HG03175 (cell line): Measurements from ENCODE around the gene CACNA1D.
A peak's percentile ranks its signal among the peaks of the same experiment; 100 is the strongest.

Experiments used
- ATAC-seq: cut with Tn5 transposase; IDR thresholded peaks from one replicate; pipeline ENCODE4 v1.9.1; 2021; ENCODE audit warnings: mild to moderate bottlenecking, moderate library complexity; ENCODE audit not compliant: unreplicated experiment

CACNA1D gene

GRCh38 chr3:53802256-53802880, 308.0 kb downstream of the CACNA1D start:
- ATAC-seq, result no peak

GRCh38 chr3:53803124-53803815, 308.9 kb downstream of the CACNA1D start:
- no peak for ATAC-seq

- ATAC-seq, result no peak
Observed at GRCh38 chr3:53803816-53804695, 309.6 kb downstream of the CACNA1D start.

- peak; percentile 59 for ATAC-seq
Observed at GRCh38 chr3:53804697-53805462, 310.5 kb downstream of the CACNA1D start.

DNA sequence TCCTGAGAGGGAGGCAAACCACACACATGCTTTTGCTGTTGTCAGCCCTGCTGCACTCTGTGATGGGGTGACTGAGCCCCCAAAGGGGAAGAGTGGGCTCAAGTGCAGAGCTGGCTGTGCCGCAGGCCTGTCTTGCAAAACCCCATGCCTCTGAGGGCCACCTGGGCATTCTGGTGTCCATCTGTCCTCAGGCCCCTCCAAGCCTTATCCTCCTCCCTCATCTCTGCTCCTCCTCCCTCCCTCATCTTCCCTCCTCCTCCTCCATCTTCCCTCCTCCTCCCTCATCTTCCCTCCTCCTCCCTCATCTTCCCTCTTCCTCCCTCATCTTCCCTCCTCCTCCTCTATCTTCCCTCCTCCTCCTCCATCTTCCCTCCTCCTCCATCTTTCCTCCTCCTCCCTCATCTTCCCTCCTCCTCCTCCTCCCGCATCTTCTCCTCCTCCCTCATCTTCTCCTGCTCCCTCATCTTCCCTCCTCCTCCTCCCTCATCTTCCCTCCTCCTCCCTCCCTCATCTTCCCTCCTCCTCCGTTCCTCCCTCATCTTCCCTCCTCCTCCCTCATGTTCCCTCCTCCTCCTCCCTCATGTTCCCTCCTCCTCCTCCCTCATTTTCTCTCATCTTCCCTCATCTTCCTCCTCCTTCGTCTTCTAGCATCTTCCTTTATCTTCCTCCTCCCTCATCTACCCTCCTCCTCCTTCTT, 311.2 kb downstream of the CACNA1D start:
- no peak for ATAC-seq

DNA sequence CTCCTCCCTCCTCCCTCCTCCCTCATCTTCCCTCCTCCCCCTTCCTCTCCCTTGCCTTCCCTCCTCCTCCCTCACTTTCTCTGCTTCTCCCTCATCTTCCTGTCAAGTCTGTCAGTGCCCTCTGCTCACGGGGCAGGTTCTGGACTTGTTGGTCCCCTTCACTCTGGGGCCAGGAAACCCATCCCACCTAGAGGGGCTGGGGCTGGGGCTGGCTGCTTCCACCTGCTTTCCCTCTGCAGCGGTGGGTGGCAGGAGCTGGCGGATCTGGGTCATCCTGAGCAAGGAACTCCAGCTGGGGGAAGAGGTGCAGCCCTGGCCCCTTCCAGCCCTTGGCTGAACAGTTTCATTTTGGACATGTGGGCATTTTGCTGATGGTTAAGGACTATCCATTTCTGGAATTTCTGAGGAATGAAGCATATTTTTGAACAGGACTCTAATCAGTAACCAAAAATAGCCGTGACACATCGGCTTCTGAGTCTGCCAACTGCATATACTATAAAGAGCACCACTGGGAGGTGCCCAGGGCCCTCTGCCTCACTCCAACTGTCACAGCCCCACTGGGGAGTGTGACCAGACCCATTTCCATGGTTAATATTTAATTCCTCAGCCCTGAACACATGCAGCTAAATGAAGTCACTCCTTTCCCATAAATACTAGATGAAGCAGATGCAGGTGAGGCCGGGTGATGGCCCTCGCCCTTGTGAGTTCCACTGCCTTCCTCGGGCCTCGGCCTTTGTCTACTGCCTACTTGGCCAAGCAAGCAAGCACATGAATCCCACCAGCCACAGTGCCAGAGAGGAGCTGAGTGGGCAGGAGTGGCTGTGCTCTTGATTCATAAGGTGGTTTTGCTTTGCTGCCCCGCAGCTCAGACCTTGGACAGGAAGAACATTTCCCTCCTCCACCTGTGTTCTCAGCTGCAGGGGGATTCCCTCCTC, 312.0 kb downstream of the CACNA1D start:
- ATAC-seq, result peak; percentile 40

DNA sequence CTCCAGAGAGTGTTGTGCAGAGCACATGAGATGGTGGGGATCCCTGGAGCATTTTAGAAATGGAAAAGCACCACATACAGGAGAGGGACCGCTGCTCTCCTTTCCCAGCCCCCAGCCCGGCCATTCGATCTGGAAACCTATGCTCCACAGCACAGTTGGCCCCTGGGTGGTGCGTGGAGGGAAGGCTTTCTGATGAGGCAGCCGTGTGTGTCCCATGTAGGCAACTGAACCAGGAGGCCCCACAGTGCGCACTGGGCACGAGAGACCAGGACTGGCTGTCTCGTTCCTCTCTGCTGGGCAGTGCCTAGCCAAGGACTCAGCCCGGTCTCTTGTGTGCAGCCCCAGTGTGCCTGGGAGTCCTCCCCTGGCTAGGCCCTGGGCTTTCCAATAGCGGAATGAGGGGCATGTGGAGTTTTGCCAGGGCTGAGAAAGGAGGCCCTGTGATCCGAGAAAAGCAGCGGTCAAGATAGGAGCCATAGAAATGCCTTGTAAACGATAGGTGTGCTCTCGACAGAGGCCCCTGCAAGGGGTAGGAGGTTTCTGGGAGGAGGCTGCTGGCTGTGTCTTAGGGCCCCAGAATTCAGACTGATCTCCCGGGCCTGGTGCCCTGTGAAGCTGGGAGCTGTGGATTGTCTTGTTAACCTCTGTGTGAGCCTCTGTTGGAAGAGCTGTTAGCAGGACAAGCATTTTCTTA, 312.9 kb downstream of the CACNA1D start:
- no peak for ATAC-seq

DNA sequence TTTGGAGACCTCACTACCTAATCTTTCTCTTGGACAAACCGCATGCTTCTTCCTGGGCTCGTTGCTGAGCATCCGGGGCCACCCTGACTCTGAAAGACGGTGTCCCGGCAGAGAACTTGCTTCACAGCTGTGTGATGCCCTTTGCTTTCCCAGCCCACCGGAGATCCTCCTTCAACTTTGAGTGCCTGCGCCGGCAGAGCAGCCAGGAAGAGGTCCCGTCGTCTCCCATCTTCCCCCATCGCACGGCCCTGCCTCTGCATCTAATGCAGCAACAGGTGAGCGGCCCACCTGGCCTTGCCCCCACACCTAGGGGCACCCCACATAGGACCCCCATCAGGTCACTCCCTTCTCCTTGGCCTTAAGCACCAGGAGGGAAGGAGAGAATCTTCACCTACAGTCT, 314.1 kb downstream of the CACNA1D start:
- ATAC-seq, result no peak

DNA sequence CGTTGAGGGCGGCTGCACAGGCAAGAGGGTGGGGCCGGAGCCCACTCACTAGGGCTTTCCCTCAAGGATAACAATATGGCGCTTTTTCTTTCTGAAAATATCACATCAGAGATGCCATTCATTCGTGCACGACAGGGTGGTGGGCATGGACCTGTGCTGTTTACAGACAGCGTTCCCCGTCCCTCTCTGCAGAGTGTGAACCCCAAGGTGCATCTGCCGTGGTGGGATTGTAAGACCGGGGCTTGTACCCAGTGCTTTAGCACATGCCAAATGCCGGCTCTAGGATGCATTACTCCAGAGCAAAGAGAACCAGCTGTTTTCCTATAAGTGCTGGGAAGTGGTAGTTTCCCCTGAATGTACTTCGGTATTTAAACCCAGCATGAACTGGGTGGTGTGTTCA, 314.9 kb downstream of the CACNA1D start:
- ATAC-seq, result no peak

DNA sequence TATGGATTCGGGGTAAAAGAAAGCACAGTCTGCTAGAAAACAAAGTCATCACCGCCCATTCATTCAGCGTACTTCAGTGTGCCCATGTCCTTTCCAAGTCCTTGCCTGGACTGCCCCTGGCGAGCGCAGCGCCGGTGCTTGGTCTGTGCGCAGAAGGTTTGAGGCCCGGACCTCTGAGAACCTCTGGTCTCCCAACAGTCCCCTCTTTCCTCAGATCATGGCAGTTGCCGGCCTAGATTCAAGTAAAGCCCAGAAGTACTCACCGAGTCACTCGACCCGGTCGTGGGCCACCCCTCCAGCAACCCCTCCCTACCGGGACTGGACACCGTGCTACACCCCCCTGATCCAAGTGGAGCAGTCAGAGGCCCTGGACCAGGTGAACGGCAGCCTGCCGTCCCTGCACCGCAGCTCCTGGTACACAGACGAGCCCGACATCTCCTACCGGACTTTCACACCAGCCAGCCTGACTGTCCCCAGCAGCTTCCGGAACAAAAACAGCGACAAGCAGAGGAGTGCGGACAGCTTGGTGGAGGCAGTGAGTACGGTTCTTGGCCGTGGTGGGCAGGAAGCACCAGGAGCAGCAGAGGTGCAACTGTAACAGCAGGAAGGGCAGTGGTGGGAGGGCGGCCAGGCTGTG, 315.5 kb downstream of the CACNA1D start:
- no peak for ATAC-seq

- no peak for ATAC-seq
Observed at GRCh38 chr3:53811143-53811927, 316.9 kb downstream of the CACNA1D start.

DNA sequence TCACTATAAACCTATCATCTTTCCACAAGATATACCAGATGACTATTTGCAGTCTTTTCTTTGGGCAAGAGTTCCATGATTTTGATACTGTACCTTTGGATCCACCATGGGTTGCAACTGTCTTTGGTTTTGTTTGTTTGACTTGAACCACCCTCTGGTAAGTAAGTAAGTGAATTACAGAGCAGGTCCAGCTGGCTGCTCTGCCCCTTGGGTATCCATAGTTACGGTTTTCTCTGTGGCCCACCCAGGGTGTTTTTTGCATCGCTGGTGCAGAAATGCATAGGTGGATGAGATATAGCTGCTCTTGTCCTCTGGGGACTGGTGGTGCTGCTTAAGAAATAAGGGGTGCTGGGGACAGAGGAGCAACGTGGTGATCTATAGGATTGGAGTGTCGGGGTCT, 318.0 kb downstream of the CACNA1D start:
- ATAC-seq, result no peak

GRCh38 chr3:53813229-53813628, 318.8 kb downstream of the CACNA1D start:
- no peak for ATAC-seq

GRCh38 chr3:53813876-53814275, 319.5 kb downstream of the CACNA1D start:
- ATAC-seq, result no peak

DNA sequence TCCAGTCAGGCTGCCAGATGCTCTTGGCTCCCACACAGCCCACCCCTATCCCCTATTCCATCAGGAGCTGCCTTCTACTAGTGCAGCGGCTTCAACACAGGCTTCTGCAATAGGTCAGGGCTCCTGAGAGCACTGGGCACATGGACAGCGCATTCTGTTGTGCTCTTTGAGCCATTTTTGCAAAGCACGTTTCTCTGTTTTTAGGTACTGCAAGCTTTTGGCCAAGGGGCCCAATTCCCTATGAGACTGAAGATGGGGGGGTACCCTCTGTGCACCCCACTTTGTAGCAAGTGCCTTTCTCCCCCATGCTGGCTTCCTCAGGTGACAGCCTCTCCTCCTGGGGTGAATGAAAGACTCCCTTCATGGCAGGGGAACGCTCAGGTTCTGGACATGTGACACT, 320.7 kb downstream of the CACNA1D start:
- ATAC-seq, result no peak

GRCh38 chr3:53815651-53816050, 321.2 kb downstream of the CACNA1D start:
- no peak for ATAC-seq

DNA sequence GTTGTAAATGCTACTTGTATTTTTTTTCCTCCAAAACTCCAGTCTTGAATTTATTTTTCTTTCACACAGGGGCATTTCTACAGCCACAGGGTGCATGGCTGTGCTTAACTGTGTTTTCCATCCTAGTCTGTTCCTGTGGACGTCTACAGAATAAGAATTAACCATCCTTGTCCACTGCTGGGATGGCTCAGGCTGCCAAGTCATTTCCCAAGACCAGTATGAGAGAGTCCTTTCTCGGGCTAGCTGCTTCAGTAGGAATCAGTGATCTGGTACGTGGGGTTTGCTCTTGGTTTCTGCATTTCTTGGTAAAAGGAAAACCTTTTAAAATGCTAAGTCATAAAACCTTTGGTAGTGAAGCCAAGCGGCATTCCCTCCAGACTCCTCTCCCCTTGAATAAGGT, 322.0 kb downstream of the CACNA1D start:
- no peak for ATAC-seq

DNA sequence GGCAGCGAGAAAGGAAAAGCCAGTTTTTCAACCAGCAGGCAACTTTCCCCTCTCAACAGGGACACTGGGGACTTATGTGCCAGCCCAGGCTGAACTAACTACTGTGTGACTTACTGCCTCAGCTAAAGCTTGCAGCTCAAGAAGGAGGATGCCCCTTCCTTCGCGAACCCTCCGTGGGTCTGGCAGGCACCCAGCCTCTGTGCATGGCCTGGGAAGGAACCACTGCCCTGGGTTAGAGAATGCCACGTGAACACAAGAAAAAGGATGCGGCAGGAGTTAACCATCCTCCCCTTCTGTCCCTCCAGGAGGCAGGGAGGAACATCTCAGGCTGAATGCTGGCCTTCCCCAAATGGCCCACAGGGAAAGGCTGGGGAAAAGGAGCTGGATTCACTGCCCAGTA, 322.8 kb downstream of the CACNA1D start:
- ATAC-seq, result no peak
